Glutamatergic neuron (in vitro differentiated cells): Measurements from ENCODE around the gene ELFN1. TPM values are rescaled to one million over a fixed set of nuclear protein-coding genes. Genes with fewer than 3 reads are reported as not detected.

Source experiments
- DNase-seq: peaks from one replicate; pipeline ENCODE4 v3.0.0; 2022
- H3K27ac Mint-ChIP-seq: one replicate; pipeline ENCODE4 v1.8.0; 2020; ENCODE audit warnings: mild to moderate bottlenecking, mixed read lengths, inconsistent platforms; ENCODE audit not compliant: unreplicated experiment
- H3K27me3 Mint-ChIP-seq: one replicate; pipeline ENCODE4 v1.8.0; 2020; ENCODE audit warnings: mild to moderate bottlenecking, moderate library complexity, mixed read lengths, inconsistent platforms; ENCODE audit not compliant: unreplicated experiment
- H3K36me3 Mint-ChIP-seq: one replicate; pipeline ENCODE4 v1.8.0; 2020; ENCODE audit warnings: mild to moderate bottlenecking, mixed read lengths, inconsistent platforms; ENCODE audit not compliant: unreplicated experiment
- H3K4me1 Mint-ChIP-seq: one replicate; pipeline ENCODE4 v1.8.0; 2020; ENCODE audit warnings: mild to moderate bottlenecking, low read depth, mixed read lengths, inconsistent platforms; ENCODE audit not compliant: unreplicated experiment
- H3K4me3 Mint-ChIP-seq: one replicate; pipeline ENCODE4 v1.8.0; 2020; ENCODE audit warnings: mild to moderate bottlenecking, mixed read lengths, inconsistent platforms; ENCODE audit not compliant: unreplicated experiment
- H3K9me3 Mint-ChIP-seq: one replicate; pipeline ENCODE4 v1.8.0; 2020; ENCODE audit warnings: mild to moderate bottlenecking, moderate library complexity, mixed read lengths, inconsistent platforms; ENCODE audit not compliant: unreplicated experiment
- CTCF ChIP-seq: fragments of 200-600 bp; sonication (generic); IDR thresholded peaks from one replicate; pipeline ENCODE4 v1.5.0; 2021; ENCODE audit not compliant: partially characterized antibody, unreplicated experiment
- total RNA-seq: library from RNA; stranded (reverse); fragmentation: NEBNext Ultra II Directional; extraction: Animal tissue kit (Norgen Biotek cat#: 25700); gene quantifications from one replicate; pipeline ENCODE4 v1.2.1, GENCODE V29; 2021; ENCODE audit not compliant: unreplicated experiment

ELFN1 gene
- total RNA-seq, 1 donor from 2014 or later: 40.0 TPM

- Mint-ChIP-seq H3K9me3 (peaks cover 6% of the 10 kb centered on the region), H3K27ac (peak overlapping the region; percentile 96), H3K27me3 (peaks cover 6% of the 10 kb centered on the region), H3K36me3 (peaks cover 14% of the 10 kb centered on the region), H3K4me3 (peak overlapping the region; percentile 43), H3K4me1 (peaks cover 40% of the 10 kb centered on the region)
- TF ChIP-seq CTCF: no peak
- DNase-seq: no peak
Measured at GRCh38 chr7:1688542-1688941, 18.5 kb downstream of the ELFN1 start.

GRCh38 chr7:1689311-1689710, 19.2 kb downstream of the ELFN1 start:
- H3K9me3 Mint-ChIP-seq: peaks cover 4% of the 10 kb centered on the region
- H3K27me3 Mint-ChIP-seq: peaks cover 6% of the 10 kb centered on the region
- H3K4me1 Mint-ChIP-seq: peaks cover 40% of the 10 kb centered on the region
- TF ChIP-seq CTCF: no peak
- H3K36me3 Mint-ChIP-seq: peaks cover 8% of the 10 kb centered on the region
- peak overlapping the region; percentile 80 for H3K4me3 Mint-ChIP-seq
- peak; percentile 85 for DNase-seq
- H3K27ac Mint-ChIP-seq: peak overlapping the region; percentile 96

GRCh38 chr7:1690359-1690958, 20.4 kb downstream of the ELFN1 start:
- Mint-ChIP-seq H3K4me1 (peaks cover 43% of the 10 kb centered on the region), H3K9me3 (peaks cover 2% of the 10 kb centered on the region), H3K27ac (peak overlapping the region; percentile 2), H3K36me3 (no peaks in the 10 kb centered on the region), H3K4me3 (peak overlapping the region; percentile 7), H3K27me3 (peaks cover 6% of the 10 kb centered on the region)
- DNase-seq: no peak
- no peak for TF ChIP-seq CTCF

GRCh38 chr7:1691096-1691495, 21.0 kb downstream of the ELFN1 start:
- H3K4me3 Mint-ChIP-seq: no peak overlapping the region
- peaks cover 5% of the 10 kb centered on the region for H3K9me3 Mint-ChIP-seq
- no peak overlapping the region for H3K27ac Mint-ChIP-seq
- peaks cover 41% of the 10 kb centered on the region for H3K4me1 Mint-ChIP-seq
- DNase-seq: no peak
- peaks cover 11% of the 10 kb centered on the region for H3K27me3 Mint-ChIP-seq
- H3K36me3 Mint-ChIP-seq: no peaks in the 10 kb centered on the region
- TF ChIP-seq CTCF: no peak

GRCh38 chr7:1691601-1692514, 21.8 kb downstream of the ELFN1 start:
- TF ChIP-seq CTCF: no peak
- peaks cover 11% of the 10 kb centered on the region for H3K27me3 Mint-ChIP-seq
- H3K27ac Mint-ChIP-seq: no peak overlapping the region
- H3K9me3 Mint-ChIP-seq: peaks cover 5% of the 10 kb centered on the region
- peaks cover 37% of the 10 kb centered on the region for H3K4me1 Mint-ChIP-seq
- no peaks in the 10 kb centered on the region for H3K36me3 Mint-ChIP-seq
- no peak for DNase-seq
- H3K4me3 Mint-ChIP-seq: no peak overlapping the region
